ENCODE data around the gene C9orf43.

- TF ChIP-seq CTCF (conservative IDR thresholded peaks at IDR 0.05; ENCODE audit: low read length) (no peak), EZH2phosphoT487 (IDR thresholded peaks at IDR 0.05; ENCODE audit: borderline replicate concordance) (no peak)
These were observed 15.3 kb upstream of the C9orf43 start for GRCh38 chr9:113395000-113395861.
